CD1c-positive myeloid dendritic cell (primary cell): ENCODE results near the gene PSENEN.

ENCODE experiments used
- DNase-seq: peaks from one replicate; pipeline ENCODE4 v3.0.0-alpha.2; 2016; ENCODE audit errors: extremely low spot score

The PSENEN gene

DNA sequence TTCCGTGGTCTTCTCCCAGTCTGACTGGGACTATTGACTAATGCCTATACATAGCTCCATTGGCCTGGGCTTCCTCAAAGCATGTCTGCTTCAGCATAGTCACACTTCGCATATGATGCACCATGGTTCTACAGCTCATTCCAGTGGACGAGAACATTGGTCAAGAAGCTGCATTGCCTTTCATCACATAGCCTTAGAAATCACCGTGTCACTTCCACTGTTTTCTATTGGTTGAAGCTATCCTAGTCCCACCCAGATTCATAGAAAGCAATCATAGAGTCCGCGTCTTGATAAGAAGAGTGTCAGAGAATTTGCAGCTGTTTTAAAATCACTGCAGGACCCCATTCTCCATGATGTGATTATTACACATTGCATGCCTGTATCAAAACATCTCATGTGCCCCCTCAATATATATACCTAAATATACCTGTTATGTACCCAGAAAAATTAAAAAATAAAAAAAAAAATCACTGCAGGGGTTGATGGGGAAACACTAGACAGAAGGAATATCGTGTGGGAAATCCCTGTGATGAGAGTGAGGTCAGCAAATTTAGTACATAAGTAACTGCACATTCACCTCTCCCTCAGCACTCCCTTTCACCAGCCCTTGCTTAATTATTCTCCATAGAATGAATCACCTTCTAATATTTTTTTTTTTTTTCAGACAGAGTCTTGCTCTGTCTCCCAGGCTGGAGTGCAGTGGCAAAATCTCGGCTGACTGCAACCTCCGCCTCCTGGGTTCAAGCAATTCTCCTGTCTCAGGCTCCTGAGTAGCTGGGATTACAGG is 27.8 kb downstream of the PSENEN start:
- no peak for DNase-seq

DNA sequence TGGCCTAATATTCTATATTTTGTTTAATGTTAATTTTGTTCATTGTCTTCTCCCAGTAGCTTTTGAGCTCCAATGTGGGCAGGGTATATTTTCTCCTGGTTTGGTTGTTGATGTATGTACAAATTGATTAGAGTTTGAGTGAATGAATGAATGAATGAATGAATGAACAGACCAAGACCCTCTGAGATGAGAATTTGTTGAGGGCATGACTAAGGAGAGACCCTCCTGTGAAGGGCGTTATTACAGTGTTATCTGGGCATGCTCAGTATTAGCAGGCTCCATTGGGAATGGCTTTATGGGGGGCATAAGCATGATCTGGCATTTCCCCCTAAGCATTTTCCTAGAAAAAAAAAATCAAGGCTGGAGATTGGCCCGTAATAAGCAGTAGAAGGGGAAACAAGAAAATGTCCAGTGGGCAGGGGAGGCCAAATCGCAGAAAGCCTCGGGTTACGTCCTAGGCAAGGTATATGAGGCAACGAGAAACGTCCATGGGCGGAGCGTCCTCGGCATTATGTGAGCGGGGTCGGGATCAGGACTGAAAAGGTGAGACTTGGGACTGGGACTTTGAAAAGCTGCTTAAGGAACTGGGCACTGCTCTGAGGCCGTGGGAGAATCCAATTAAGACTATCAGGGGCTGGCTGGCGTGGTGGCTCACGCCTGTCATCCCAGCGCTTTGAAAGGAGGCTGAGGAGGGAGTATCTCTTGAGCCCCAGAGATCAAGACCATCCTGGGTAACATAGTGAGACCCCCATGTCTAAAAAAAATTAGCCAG is 29.0 kb downstream of the PSENEN start:
- no peak for DNase-seq

DNA sequence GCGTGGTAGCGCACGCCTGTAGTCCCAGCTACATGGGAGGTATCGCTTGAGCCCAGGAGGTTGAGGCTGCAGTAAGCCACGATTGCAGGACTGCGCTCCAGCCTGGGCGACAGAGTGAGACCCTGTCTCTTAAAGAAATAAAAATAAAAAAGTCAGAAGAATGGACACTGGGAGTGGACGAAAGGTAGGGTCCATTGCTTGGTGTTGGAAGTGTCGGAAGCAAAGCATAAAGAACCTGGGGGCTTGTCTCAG is 29.5 kb downstream of the PSENEN start:
- no peak for DNase-seq

DNA sequence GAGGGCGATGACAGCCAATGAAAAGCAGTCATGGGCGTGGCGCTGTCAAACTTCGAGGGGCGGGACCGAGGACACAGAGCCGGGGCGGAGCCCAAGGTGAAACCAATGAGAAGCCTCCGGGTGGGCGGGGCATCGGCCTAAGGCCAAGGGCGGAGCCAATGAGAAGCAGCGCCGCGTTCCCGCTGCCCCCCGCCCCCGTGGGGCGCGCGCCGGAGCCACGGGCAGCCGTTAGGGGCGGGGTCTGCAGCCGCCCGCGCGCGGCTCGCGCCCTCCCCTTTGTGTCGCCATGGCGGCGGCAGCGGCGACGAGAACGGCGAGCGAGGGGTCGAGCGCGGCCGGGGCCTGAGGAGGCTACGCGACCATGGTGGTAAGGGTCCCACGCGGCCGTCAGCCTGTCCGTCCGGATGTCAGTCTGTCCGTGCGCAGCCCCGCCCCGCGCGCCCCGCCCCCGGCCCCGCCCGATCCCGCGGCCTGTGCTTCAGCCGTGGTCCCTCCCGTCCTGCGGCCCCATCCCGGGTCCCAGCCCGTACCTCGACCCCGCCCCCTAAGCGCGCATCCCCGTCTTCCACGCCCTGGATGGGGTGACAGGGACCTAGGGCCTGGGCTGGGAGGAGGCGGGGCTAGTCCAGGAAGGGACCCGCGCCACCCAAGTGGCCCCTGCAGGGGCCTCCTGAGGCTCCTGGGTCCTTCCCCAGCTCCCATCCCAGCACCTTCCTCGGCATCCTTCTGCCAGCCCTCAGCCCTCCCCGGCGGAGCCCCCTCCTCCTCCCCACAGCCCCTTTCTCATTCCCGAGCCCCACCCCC is 30.0 kb downstream of the PSENEN start, which contains the start of gene ARHGAP33:
ARHGAP33 (plus strand) TSS at position 267 of the 804 bp plus-strand sequence; CDS start at position 362, 95 bp downstream.
- peak; percentile 100 for DNase-seq

DNA sequence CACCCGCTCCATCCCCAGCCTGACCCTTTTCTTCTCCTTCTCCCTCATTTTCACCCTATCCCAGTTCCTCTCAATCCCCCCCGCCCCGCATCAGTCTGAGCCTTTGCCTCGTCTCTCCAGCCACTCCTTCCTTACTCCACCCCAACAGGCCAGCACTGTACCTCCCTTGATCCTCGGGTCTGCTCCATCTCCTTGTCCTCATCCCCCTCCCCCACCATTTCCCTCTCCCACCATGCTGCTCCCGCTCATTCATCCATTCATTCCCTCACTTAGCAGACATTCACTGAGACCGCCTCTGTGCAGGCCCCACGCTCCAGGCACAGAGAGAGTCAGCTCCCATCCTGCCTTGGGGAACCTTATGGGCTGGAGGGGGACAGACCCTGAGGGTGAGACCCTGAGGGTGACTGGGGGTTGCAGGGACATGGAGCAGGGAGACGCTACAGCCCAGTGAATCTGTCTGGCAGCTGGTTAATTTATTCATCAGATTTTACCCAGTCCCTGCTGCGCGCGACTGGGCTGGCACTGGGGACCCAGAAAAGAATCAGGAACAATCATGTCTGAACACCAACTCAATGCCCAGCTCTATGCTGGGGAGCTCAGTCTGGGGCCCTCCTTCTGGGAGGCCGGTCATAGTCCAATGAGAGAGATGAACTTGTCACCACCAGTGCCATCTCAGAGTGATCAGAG is 30.8 kb downstream of the PSENEN start:
- DNase-seq: no peak

DNA sequence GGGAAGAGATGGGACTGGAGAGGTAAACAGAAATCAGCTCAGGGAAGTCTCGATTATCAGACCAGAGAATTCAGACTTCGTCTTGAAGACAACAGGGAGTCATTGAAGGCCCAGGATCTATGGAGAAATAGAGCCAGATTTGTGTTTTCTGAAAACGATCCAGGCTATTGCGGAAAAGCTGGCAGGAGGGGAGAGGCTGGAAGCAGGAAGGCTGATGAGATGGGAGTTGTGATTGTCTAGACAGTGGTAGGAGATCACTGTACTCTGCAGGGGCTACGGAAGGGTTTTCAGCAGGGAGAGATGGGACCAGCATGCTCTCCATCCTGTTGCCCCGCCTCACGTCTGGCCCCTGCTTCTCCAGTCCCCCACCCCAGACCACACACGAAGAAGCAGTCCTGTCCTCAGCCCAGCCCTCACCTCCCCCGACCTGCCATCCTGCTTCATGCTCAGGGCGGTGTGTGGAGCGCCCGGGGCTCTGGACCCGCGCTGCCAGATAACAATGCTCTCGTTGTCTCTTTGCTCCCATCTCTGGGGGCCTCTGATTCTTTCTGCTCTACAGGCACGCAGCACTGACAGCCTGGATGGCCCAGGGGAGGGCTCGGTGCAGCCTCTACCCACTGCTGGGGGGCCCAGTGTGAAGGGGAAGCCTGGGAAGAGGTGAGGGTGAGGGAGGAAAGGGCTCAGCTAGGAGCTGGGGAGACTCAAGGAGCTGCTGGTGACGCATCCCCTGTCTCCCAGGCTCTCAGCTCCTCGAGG is 31.8 kb downstream of the PSENEN start:
- no peak for DNase-seq

DNA sequence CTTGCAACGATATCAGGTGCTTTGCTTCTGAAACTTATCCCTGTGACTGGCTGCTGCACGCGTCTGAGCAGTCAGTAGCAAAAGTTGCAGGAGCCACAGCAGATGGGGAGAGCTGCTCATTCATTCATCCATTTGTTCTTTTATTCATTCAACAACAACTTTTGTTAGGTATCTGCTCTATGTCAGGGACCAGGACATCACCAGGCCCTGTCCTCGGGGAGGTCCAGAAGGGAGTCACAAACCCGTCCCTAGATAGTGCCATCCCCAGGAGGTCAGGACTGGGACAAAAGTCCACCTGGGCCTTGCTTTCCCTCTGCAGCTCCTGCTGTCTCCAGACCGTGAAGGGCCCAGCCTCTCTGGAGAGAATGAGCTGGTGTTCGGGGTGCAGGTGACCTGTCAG is 32.5 kb downstream of the PSENEN start:
- no peak for DNase-seq

DNA sequence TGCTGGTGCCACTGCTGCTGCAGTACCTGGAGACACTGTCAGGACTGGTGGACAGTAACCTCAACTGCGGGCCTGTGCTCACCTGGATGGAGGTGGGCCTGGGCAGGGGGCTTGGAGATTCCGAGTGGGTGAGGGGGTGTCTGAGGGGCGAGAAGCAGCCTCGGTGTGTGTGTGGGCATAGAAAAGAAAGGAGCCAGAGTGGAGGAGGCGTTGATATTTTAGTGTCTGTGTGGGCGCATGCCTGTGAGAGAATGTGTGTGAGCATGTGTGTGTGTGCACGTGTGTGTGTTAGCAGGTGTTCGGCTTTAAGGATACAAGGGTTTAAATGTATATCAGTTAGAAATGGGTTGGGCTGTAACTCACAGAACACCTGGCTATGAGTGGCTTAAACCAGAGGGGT is 33.6 kb downstream of the PSENEN start:
- no peak for DNase-seq

DNA sequence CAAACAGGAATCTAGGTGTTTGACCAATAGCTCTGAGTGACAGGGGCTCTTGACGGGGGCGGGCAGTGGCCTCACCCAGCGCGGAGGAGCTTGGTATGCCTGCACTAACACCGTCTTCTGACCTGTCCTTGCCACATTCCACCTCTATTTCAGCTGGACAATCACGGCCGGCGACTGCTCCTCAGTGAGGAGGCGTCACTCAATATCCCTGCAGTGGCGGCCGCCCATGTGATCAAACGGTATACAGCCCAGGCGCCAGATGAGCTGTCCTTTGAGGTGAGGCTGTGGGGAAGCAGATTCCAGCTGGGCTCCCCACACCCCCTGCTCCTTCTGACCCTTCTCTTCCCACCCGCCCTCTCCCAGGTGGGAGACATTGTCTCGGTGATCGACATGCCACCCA is 34.6 kb downstream of the PSENEN start:
- DNase-seq: no peak

DNA sequence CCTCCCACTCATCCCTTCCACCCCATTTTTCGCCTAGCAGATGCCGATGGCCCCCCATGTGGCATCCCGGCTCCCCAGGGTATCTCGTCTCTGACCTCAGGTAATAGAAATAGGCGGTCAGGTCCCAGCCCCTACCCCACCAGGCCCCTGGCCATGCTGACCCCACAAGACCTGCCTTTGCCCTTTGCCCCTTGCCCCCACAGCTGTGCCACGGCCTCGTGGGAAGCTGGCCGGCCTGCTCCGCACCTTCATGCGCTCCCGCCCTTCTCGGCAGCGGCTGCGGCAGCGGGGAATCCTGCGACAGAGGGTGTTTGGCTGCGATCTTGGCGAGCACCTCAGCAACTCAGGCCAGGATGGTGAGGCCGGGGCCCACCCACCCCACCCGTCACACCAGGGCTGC is 35.3 kb downstream of the PSENEN start:
- no peak for DNase-seq

DNA sequence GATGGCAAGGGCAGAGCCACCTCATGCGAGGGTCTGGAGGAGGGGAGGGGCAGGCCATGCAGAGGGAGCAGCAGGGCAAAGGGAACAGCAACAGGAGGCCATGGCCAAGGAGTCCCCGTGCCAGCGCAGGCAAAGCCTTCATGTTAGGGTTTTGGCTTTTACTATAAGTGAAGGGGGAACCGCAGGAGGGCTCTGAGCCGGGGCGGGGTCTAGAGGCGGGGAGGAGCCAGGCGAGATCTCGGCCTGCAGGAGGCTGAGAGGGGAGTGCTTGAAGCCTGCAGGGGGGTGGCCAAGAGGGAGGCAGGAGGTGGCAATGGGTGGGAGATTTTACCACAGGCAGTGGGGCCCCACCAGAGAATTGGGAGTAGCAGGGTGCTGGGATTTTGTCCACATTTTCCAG is 36.2 kb downstream of the PSENEN start:
- DNase-seq: no peak

DNA sequence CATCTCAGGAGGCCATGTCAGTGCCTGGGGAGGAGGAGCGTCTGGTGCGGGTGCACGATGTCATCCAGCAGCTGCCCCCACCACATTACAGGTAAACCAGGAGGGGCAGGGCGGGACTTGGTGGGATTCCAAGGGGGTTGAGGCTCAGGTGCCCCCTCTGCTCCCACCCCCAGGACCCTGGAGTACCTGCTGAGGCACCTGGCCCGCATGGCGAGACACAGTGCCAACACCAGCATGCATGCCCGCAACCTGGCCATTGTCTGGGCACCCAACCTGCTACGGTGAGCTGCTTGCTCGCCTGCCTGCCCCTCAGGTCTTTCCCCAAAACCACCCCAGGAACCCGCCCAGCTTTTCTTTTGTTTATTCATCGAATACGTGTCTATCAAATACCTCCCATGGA is 37.1 kb downstream of the PSENEN start:
- no peak for DNase-seq

DNA sequence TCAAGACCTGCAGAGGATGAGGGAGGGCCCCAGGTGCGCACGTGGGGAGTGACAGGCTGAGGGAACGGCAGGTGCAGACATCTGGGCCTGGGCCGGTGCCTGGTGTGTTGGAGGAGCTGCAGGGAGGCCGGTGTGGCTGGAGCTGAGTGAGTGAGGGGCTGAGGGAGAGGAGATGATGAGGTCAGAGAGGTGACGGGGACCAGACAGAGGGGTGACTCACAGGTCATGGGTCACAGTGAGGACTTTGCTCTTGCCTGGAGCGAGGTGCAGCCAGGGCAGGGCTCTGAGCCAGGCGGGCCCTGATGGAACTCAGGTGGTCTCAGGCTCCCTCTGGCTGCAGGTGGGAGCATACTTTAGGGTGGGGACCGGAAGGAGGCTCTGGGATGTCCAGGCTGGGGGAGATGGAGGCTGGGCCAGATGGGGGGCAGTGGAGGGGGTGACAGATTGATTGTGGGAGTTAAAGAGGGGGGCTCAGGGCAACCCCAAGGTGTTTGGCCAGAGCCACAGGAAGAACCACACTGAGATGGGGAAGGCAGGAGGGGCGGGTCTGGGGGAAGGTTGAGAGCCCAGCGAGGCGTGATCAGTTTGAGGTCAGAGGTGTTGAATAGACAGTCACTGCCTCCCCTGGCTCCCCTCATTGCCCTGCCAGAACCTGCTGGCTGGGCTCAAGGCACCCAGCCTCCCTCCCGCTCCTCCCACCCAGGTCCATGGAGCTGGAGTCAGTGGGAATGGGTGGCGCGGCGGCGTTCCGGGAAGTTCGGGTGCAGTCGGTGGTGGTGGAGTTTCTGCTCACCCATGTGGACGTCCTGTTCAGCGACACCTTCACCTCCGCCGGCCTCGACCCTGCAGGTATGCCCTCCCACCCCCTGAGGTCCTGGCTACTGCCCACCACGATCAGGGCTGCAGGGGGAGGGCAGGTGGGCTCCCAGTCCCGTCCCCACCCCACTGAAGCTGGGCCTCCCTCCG is 38.3 kb downstream of the PSENEN start:
- DNase-seq: no peak

DNA sequence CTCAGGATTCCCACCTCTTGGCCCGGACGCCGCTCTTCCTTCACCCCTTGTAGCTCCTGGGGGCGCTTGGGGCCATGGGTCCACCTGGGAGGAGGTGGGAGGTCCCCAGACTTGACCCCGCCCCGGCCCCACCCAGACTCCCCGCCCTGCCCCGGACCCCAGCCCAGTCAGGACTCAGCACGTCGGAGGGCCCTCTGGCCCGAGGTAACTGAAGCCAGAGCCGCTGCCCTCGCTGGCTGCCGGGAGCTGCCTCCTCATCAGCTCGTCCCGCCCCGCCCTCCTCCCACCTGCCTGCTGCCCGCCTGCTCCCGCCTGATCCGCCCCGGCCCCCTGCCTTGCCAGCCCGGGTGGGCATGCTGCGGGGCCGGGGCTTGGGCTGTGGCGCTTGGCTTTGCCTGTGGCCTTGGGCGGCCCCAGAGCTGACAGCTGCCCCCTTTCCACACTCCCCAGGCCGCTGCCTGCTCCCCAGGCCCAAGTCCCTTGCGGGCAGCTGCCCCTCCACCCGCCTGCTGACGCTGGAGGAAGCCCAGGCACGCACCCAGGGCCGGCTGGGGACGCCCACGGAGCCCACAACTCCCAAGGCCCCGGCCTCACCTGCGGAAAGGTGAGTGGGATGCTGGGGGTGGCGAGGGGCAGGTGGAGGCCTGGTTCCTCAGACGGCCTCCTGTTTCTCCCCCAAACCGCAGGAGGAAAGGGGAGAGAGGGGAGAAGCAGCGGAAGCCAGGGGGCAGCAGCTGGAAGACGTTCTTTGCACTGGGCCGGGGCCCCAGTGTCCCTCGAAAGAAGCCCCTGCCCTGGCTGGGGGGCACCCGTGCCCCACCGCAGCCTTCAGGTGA is 39.3 kb downstream of the PSENEN start:
- no peak for DNase-seq

DNA sequence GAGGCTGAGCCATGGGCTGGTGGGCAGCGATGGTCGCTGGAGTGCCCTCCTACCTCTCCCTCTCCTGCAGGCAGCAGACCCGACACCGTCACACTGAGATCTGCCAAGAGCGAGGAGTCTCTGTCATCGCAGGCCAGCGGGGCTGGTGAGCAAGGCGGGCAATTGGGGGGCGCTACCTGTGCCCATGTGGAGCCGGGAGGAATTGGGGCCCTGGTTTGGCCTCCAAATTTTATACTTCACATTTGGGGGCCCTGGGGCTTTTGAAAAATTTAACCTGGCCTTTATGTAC is 39.8 kb downstream of the PSENEN start:
- no peak for DNase-seq

DNA sequence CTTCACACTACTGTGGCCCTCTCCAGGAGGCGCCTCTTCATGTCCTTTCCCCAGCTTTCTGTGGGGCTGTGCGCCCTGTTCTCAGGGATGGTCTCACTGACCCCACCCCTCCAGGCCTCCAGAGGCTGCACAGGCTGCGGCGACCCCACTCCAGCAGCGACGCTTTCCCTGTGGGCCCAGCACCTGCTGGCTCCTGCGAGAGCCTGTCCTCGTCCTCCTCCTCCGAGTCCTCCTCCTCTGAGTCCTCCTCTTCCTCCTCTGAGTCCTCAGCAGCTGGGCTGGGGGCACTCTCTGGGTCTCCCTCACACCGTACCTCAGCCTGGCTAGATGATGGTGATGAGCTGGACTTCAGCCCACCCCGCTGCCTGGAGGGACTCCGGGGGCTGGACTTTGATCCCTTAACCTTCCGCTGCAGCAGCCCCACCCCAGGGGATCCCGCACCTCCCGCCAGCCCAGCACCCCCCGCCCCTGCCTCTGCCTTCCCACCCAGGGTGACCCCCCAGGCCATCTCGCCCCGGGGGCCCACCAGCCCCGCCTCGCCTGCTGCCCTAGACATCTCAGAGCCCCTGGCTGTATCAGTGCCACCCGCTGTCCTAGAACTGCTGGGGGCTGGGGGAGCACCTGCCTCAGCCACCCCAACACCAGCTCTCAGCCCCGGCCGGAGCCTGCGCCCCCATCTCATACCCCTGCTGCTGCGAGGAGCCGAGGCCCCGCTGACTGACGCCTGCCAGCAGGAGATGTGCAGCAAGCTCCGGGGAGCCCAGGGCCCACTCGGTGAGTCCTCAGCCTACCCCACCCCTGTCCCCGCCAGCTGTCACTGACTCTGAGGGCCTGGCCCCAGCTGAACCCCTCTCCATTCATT is 41.1 kb downstream of the PSENEN start:
- no peak for DNase-seq

DNA sequence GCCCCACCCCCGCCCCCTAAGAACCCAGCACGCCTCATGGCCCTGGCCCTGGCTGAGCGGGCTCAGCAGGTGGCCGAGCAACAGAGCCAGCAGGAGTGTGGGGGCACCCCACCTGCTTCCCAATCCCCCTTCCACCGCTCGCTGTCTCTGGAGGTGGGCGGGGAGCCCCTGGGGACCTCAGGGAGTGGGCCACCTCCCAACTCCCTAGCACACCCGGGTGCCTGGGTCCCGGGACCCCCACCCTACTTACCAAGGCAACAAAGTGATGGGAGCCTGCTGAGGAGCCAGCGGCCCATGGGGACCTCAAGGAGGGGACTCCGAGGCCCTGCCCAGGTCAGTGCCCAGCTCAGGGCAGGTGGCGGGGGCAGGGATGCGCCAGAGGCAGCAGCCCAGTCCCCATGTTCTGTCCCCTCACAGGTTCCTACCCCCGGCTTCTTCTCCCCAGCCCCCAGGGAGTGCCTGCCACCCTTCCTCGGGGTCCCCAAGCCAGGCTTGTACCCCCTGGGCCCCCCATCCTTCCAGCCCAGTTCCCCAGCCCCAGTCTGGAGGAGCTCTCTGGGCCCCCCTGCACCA is 41.9 kb downstream of the PSENEN start:
- no peak for DNase-seq
